Effector memory CD8-positive, alpha-beta T cell (primary cell): ENCODE measurements around the gene MAB21L1.

Experiments used
- ATAC-seq: fragments of 150-1000 bp; cut with Tn5 transposase; replicated peaks from 2 replicates; pipeline ENCODE4 v1.10.0; 2021; ENCODE audit warnings: mild to moderate bottlenecking, moderate library complexity
- DNase-seq, 3 experiments: peaks; one replicate each; pipeline ENCODE4 v3.0.0; 2021
- H3K27ac Mint-ChIP-seq, 2 donors: one replicate each; pipeline ENCODE4 v1.8.0; 2022; ENCODE audit warnings: mild to moderate bottlenecking in 2 of 2, mixed read lengths in 2 of 2, moderate library complexity in 2 of 2
- H3K27me3 Mint-ChIP-seq, 2 donors: one replicate each; pipeline ENCODE4 v1.8.0; 2022; ENCODE audit warnings: mixed read lengths in 2 of 2
- H3K36me3 Mint-ChIP-seq: one replicate; pipeline ENCODE4 v1.8.0; 2022; ENCODE audit warnings: mild to moderate bottlenecking, moderate library complexity, mixed read lengths; ENCODE audit not compliant: insufficient read depth
- H3K4me1 Mint-ChIP-seq, 2 donors: one replicate each; pipeline ENCODE4 v1.8.0; 2022; ENCODE audit warnings: low read depth in 2 of 2, mixed read lengths in 2 of 2
- H3K4me3 Mint-ChIP-seq, 2 donors: one replicate each; pipeline ENCODE4 v1.8.0; 2022; ENCODE audit warnings: mild to moderate bottlenecking in 2 of 2, mixed read lengths in 2 of 2, moderate library complexity in 2 of 2
- H3K9me3 Mint-ChIP-seq, 2 donors: one replicate each; pipeline ENCODE4 v1.8.0; 2022; ENCODE audit warnings: mixed read lengths in 2 of 2

Gene MAB21L1

DNA sequence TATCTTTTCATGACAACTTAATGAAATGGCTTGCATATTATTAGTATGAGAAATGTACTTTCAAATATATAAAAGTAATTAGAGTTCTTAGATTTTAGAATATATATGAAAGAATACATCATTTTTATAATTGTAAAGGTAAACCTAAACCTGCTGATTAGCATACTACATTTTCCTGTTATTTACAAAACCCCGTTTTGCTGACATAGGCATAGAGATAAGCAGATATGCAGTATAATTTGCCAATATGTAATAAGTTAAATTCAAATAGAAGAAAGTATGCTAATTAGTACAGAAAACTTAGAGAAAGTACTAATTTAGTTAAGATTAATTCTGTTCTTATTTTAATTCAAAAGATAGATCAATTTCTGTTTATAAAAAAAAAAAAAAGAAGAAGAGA is 21.5 kb downstream of the MAB21L1 start:
- Mint-ChIP-seq H3K27ac (no peak overlapping the region), H3K36me3 (no peaks in the 10 kb centered on the region), H3K4me3 (no peak overlapping the region), H3K9me3 (peaks cover 0 to 1% of the 10 kb centered on the region in 2 donors), H3K4me1 (no peaks in the 10 kb centered on the region), H3K27me3 (no peaks in the 10 kb centered on the region)
- DNase-seq = no peak
- no peak for ATAC-seq

DNA sequence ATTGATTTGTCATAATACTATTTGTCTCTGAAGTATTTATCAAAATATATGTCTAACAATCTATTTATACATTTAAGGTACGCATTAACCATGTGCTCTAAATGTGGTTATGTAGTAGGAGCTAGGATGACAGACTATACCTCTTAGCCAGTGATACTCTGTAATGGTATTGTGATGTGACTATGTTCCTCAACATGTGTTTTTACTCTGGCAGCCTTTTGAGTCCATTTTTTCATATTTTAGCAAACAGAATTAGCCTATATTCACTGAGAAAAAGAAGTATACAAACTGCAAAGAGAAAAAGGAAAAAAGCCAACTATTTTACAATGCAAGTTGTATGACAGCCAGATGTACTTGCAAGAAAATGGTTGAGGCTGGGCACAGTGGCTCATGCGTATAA is 26.7 kb downstream of the MAB21L1 start:
- Mint-ChIP-seq H3K4me1 (no peaks in the 10 kb centered on the region), H3K36me3 (no peaks in the 10 kb centered on the region), H3K4me3 (no peak overlapping the region), H3K27ac (no peak overlapping the region), H3K27me3 (no peaks in the 10 kb centered on the region), H3K9me3 (peaks cover 0 to 3% of the 10 kb centered on the region in 2 donors)
- no peak for ATAC-seq
- DNase-seq = no peak

DNA sequence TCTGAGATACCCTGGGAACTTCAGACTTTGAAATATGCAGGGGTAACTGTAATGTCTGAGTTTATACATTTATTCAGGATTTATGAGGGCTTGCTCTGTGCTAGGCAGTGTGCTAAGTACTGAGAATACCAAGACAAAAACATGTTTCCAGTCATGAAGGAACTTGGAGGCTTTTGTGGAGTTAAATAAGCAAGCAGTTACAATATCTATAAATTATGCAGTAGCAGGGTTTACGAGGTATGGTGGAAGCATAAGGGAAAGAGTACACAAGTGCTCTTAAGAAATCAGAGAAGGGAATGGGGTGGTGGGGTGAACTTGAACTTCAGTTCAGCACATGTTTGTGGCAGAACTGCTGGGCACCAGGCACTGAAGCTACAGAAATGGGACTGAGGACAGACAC is 28.0 kb downstream of the MAB21L1 start:
- H3K27ac Mint-ChIP-seq = no peak overlapping the region
- no peak for DNase-seq
- H3K4me1 Mint-ChIP-seq = no peaks in the 10 kb centered on the region
- no peaks in the 10 kb centered on the region for H3K36me3 Mint-ChIP-seq
- H3K4me3 Mint-ChIP-seq = no peak overlapping the region
- H3K9me3 Mint-ChIP-seq = peaks cover 0 to 3% of the 10 kb centered on the region in 2 donors
- no peak for ATAC-seq
- H3K27me3 Mint-ChIP-seq = no peaks in the 10 kb centered on the region
